Measurements from ENCODE around the gene SYPL1. TPM values are rescaled to one million over a fixed set of nuclear protein-coding genes. Genes with fewer than 3 reads are reported as not detected.

SYPL1 gene
- total and polyA plus RNA-seq, 5 donors from 2014 or later: 37.8 to 80.7 (median 62.3) TPM

DNA sequence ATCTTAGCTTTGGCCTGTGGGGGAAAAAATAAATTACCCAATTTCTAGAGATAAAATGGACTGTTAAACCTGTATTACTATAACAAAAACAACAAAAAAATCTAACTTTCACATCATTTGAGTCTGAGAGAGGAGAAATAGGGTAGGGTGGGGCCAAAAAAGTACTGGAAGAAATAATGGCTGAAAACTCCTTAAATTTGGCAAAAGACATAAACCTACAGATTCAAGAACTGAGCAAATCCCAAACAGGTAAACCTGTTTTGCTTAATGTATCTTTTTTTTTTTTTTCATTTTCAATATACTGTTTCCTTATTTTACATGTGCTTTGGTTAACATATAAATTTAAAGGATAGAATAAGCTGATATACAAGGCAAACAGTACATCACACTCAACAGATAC, 27.1 kb downstream of the SYPL1 start:
- H3K4me1 ChIP-seq (ENCODE audit: control insufficient read depth, insufficient read depth, low read length, poor library complexity, severe bottlenecking): no peaks in the 10 kb centered on the region
- H3K36me3 ChIP-seq (ENCODE audit: control insufficient read depth, insufficient read depth, low read length): peaks cover 5% of the 10 kb centered on the region
- H3K27ac Mint-ChIP-seq: peak overlapping the region in 1 of 3 donors; percentile 88

GRCh38 chr7:106083717-106084116, 28.4 kb downstream of the SYPL1 start:
- Mint-ChIP-seq H3K27me3 (no peaks in the 10 kb centered on the region), H3K4me3 (peak overlapping the region in 1 of 4 donors; percentile 43), H3K27ac (no peak overlapping the region), H3K9me3 (no peaks in the 10 kb centered on the region), H3K4me1 (peaks cover 0 to 20% (median 17%) of the 10 kb centered on the region in 4 donors), H3K36me3 (peaks cover 12% of the 10 kb centered on the region)
- Histone ChIP-seq H3K27ac (ENCODE audit: insufficient read depth, low read length, poor library complexity, severe bottlenecking) (no peak overlapping the region), H3K9me3 (ENCODE audit: control insufficient read depth in 2 of 2, low read length in 2 of 2) (no peaks in the 10 kb centered on the region), H3K4me3 (ENCODE audit: low read depth, low read length) (no peak overlapping the region), H3K27me3 (ENCODE audit: control insufficient read depth, insufficient read depth, low read length) (no peaks in the 10 kb centered on the region), H3K36me3 (ENCODE audit: control insufficient read depth, insufficient read depth, low read length) (peaks cover under 1% of the 10 kb centered on the region), H3K4me1 (ENCODE audit: control insufficient read depth, insufficient read depth, low read length, poor library complexity, severe bottlenecking) (no peaks in the 10 kb centered on the region)
- no peak for ATAC-seq (ENCODE audit: low read depth in 2 of 2)
- peak in 1 of 3 donors; percentile 32 for DNase-seq

More for the DNA sequence above, 27.1 kb downstream of the SYPL1 start:
- Mint-ChIP-seq H3K4me1 (peaks cover 0 to 20% (median 16%) of the 10 kb centered on the region in 4 donors), H3K9me3 (no peaks in the 10 kb centered on the region), H3K36me3 (peaks cover 16% of the 10 kb centered on the region), H3K27me3 (no peaks in the 10 kb centered on the region), H3K4me3 (peak overlapping the region in 1 of 4 donors; percentile 21)
- no peak for ATAC-seq (ENCODE audit: low read depth in 2 of 2)
- DNase-seq: no peak
- no peaks in the 10 kb centered on the region for H3K9me3 ChIP-seq (ENCODE audit: control insufficient read depth in 2 of 2, low read length in 2 of 2)
- no peaks in the 10 kb centered on the region for H3K27me3 ChIP-seq (ENCODE audit: control insufficient read depth, insufficient read depth, low read length)
- no peak overlapping the region for H3K27ac ChIP-seq (ENCODE audit: insufficient read depth, low read length, poor library complexity, severe bottlenecking)
- H3K4me3 ChIP-seq (ENCODE audit: low read depth, low read length): no peak overlapping the region

DNA sequence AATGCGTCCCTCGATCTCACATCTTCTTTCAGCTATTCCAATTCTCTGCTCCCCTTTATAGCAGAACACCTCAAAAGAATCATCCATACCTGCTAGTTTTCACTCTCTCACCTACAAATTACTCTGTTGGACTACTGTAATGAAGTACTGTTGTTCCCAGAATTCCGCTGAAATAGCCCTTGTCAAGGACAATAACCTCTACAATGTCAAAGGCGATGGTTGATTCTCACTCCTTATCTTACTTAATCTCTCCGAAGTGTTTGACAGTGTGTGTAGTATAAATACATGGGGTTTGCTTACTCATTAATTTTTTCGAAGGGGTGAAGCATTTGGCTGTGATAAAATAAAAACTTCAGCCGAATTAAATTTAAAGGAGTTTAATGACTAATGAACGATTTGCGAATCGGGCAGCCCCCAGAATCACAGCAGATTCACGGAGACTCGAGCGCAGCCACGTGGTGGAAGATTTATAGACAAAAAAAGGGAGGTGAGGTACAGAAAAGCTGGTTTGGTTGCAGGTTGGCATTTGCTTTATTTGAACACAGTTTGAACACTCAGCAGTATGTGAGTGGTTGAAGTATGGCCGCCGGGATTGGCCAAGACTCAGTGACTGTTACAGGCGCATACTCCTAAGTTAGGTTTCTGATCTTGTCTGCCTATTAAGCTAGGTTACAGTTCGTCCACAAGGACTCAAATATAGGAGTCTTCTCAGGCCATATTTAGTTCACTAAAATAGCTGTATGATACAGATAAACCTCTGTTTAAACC, 29.8 kb downstream of the SYPL1 start:
- ATAC-seq (ENCODE audit: low read depth in 2 of 2): no peak
- Histone ChIP-seq H3K27me3 (ENCODE audit: control insufficient read depth, insufficient read depth, low read length) (no peaks in the 10 kb centered on the region), H3K9me3 (ENCODE audit: control insufficient read depth in 2 of 2, low read length in 2 of 2) (no peaks in the 10 kb centered on the region), H3K4me3 (ENCODE audit: low read depth, low read length) (no peak overlapping the region), H3K4me1 (ENCODE audit: control insufficient read depth, insufficient read depth, low read length, poor library complexity, severe bottlenecking) (no peaks in the 10 kb centered on the region), H3K27ac (ENCODE audit: insufficient read depth, low read length, poor library complexity, severe bottlenecking) (no peak overlapping the region), H3K36me3 (ENCODE audit: control insufficient read depth, insufficient read depth, low read length) (no peaks in the 10 kb centered on the region)
- H3K27ac Mint-ChIP-seq: no peak overlapping the region
- no peaks in the 10 kb centered on the region for H3K27me3 Mint-ChIP-seq
- peaks cover 2 to 23% (median 16%) of the 10 kb centered on the region in 4 donors for H3K4me1 Mint-ChIP-seq
- no peak overlapping the region for H3K4me3 Mint-ChIP-seq
- H3K9me3 Mint-ChIP-seq: no peaks in the 10 kb centered on the region
- DNase-seq: no peak
- H3K36me3 Mint-ChIP-seq: peaks cover 8% of the 10 kb centered on the region

DNA sequence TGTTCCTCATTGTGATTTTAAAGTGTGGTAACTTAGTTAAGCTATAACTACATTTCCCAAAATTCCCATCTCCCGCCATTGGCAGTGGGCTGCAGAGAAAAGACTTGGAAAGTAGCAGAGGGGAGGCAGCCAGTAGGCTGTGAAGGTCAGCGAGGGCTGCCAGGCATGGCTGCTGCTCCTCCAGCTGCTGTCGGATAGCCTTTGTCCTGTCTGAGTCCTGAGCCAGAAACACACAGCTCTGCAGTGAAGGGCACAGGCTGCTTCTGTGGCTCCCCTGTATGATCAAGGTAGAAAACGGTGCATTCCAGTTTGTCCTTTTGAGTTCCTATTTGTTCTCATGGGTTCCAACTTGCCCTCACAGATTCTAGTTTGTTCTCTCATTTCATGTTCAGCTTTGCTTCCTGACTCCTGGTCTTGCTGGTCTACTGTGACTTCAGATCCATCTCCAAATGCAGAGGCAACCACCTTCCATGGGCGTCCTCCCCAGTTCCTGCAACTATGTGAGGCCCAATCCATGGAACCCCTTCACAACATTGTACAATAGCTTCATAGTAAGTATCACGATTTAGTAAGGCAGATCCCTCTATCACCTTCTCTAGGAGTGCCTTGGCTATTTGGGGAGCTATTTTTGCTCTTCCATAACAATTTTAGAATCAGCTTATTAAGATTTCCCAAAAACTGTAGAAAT, 31.7 kb downstream of the SYPL1 start:
- Histone ChIP-seq H3K4me1 (ENCODE audit: control insufficient read depth, insufficient read depth, low read length, poor library complexity, severe bottlenecking) (no peaks in the 10 kb centered on the region), H3K27ac (ENCODE audit: insufficient read depth, low read length, poor library complexity, severe bottlenecking) (no peak overlapping the region), H3K4me3 (ENCODE audit: low read depth, low read length) (no peak overlapping the region), H3K36me3 (ENCODE audit: control insufficient read depth, insufficient read depth, low read length) (no peaks in the 10 kb centered on the region), H3K9me3 (ENCODE audit: control insufficient read depth in 2 of 2, low read length in 2 of 2) (no peaks in the 10 kb centered on the region), H3K27me3 (ENCODE audit: control insufficient read depth, insufficient read depth, low read length) (no peaks in the 10 kb centered on the region)
- H3K4me1 Mint-ChIP-seq: peaks cover 12 to 26% (median 19%) of the 10 kb centered on the region in 4 donors
- H3K27me3 Mint-ChIP-seq: no peaks in the 10 kb centered on the region
- DNase-seq (no peak), ATAC-seq (ENCODE audit: low read depth in 2 of 2) (no peak)
- H3K36me3 Mint-ChIP-seq: peaks cover 8% of the 10 kb centered on the region
- no peak overlapping the region for H3K27ac Mint-ChIP-seq
- H3K4me3 Mint-ChIP-seq: no peak overlapping the region
- H3K9me3 Mint-ChIP-seq: no peaks in the 10 kb centered on the region

GRCh38 chr7:106076537-106076936, 35.6 kb downstream of the SYPL1 start:
- no peak overlapping the region for H3K27ac ChIP-seq (ENCODE audit: insufficient read depth, low read length, poor library complexity, severe bottlenecking)
- Mint-ChIP-seq H3K36me3 (peaks cover 4% of the 10 kb centered on the region), H3K27me3 (no peaks in the 10 kb centered on the region), H3K4me3 (peak overlapping the region in 1 of 4 donors; percentile 49), H3K4me1 (peaks cover 16 to 42% (median 31%) of the 10 kb centered on the region in 4 donors), H3K27ac (no peak overlapping the region), H3K9me3 (no peaks in the 10 kb centered on the region)
- no peaks in the 10 kb centered on the region for H3K27me3 ChIP-seq (ENCODE audit: control insufficient read depth, insufficient read depth, low read length)
- no peak for ATAC-seq (ENCODE audit: low read depth in 2 of 2)
- DNase-seq: no peak
- peaks cover 10% of the 10 kb centered on the region for H3K4me1 ChIP-seq (ENCODE audit: control insufficient read depth, insufficient read depth, low read length, poor library complexity, severe bottlenecking)
- H3K4me3 ChIP-seq (ENCODE audit: low read depth, low read length): no peak overlapping the region
- H3K36me3 ChIP-seq (ENCODE audit: control insufficient read depth, insufficient read depth, low read length): no peaks in the 10 kb centered on the region
- no peaks in the 10 kb centered on the region for H3K9me3 ChIP-seq (ENCODE audit: control insufficient read depth in 2 of 2, low read length in 2 of 2)

DNA sequence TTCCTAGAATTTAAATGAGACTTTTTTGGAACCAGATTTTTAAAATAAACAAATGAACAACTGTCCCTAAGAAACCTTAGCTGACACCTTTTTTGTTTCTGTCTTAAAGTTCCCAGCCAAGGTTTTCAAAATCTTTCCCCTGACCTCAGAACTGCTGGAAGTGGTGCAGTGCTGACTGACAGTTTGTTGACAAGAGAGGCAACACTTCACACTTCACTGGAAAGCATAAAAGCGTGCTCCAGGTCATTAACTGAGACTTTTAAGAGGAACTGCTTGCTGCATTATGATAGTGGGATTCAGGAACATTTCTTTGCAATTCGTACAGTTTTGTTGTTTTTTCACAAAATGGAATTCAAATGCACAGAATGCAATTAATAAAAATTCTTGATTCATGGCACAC, 36.2 kb downstream of the SYPL1 start:
- Histone ChIP-seq H3K27me3 (ENCODE audit: control insufficient read depth, insufficient read depth, low read length) (no peaks in the 10 kb centered on the region), H3K4me3 (ENCODE audit: low read depth, low read length) (no peak overlapping the region), H3K27ac (ENCODE audit: insufficient read depth, low read length, poor library complexity, severe bottlenecking) (no peak overlapping the region), H3K36me3 (ENCODE audit: control insufficient read depth, insufficient read depth, low read length) (no peaks in the 10 kb centered on the region), H3K9me3 (ENCODE audit: control insufficient read depth in 2 of 2, low read length in 2 of 2) (no peaks in the 10 kb centered on the region), H3K4me1 (ENCODE audit: control insufficient read depth, insufficient read depth, low read length, poor library complexity, severe bottlenecking) (peaks cover 16% of the 10 kb centered on the region)
- Mint-ChIP-seq H3K4me3 (no peak overlapping the region), H3K9me3 (no peaks in the 10 kb centered on the region), H3K36me3 (peaks cover 4% of the 10 kb centered on the region), H3K27me3 (no peaks in the 10 kb centered on the region), H3K27ac (no peak overlapping the region), H3K4me1 (peaks cover 19 to 48% (median 34%) of the 10 kb centered on the region in 4 donors)
- ATAC-seq (ENCODE audit: low read depth in 2 of 2) (no peak), DNase-seq (no peak)

- H3K4me1 Mint-ChIP-seq: peaks cover 24 to 64% (median 38%) of the 10 kb centered on the region in 4 donors
Measured at GRCh38 chr7:106074257-106074656, 37.9 kb downstream of the SYPL1 start.

More at GRCh38 chr7:106074257-106074656, 37.9 kb downstream of the SYPL1 start:
- peaks cover 21% of the 10 kb centered on the region for H3K4me1 ChIP-seq (ENCODE audit: control insufficient read depth, insufficient read depth, low read length, poor library complexity, severe bottlenecking)
- DNase-seq (no peak), ATAC-seq (ENCODE audit: low read depth in 2 of 2) (no peak)
- Mint-ChIP-seq H3K36me3 (no peaks in the 10 kb centered on the region), H3K27me3 (no peaks in the 10 kb centered on the region), H3K9me3 (no peaks in the 10 kb centered on the region), H3K4me3 (no peak overlapping the region), H3K27ac (peak overlapping the region; percentile 51 to 97 (median 96))
- no peak overlapping the region for H3K4me3 ChIP-seq (ENCODE audit: low read depth, low read length)
- H3K27ac ChIP-seq (ENCODE audit: insufficient read depth, low read length, poor library complexity, severe bottlenecking): no peak overlapping the region
- H3K9me3 ChIP-seq (ENCODE audit: control insufficient read depth in 2 of 2, low read length in 2 of 2): no peaks in the 10 kb centered on the region
- H3K27me3 ChIP-seq (ENCODE audit: control insufficient read depth, insufficient read depth, low read length): no peaks in the 10 kb centered on the region
- H3K36me3 ChIP-seq (ENCODE audit: control insufficient read depth, insufficient read depth, low read length): no peaks in the 10 kb centered on the region
